H9 (cell line): ENCODE data around the gene LMF1. TPM values are rescaled to one million over a fixed set of nuclear protein-coding genes. Genes with fewer than 3 reads are reported as not detected.

Source experiments
- DNase-seq: peaks from one replicate; pipeline ENCODE4 v3.0.0-alpha.2; 2017
- H2AFZ ChIP-seq: one replicate; pipeline ENCODE4 v1.6.1; 2013; ENCODE audit warnings: mild to moderate bottlenecking, low read length, control low read depth, moderate library complexity
- H2AK5ac ChIP-seq: 2 replicates; pipeline ENCODE4 v1.6.1; 2013; ENCODE audit warnings: low read length, control low read depth, mixed read lengths; ENCODE audit not compliant: insufficient read length
- H2BK120ac ChIP-seq: one replicate; pipeline ENCODE4 v1.6.1; 2013; ENCODE audit warnings: low read depth, mild to moderate bottlenecking, low read length, control low read depth, inconsistent platforms; ENCODE audit not compliant: poor library complexity, severe bottlenecking
- H2BK12ac ChIP-seq: 2 replicates; pipeline ENCODE4 v1.6.1; 2013; ENCODE audit warnings: low read length, control low read depth, mixed read lengths, low read depth; ENCODE audit not compliant: insufficient read length
- H2BK15ac ChIP-seq: 2 replicates; pipeline ENCODE4 v1.6.1; 2013; ENCODE audit warnings: low read depth, low read length, control low read depth
- H2BK20ac ChIP-seq: one replicate; pipeline ENCODE4 v1.6.1; 2013; ENCODE audit warnings: low read depth, mild to moderate bottlenecking, low read length, control low read depth, inconsistent platforms; ENCODE audit not compliant: poor library complexity, severe bottlenecking
- H2BK5ac ChIP-seq: 2 replicates; pipeline ENCODE4 v1.6.1; 2013; ENCODE audit warnings: low read length, control low read depth, mixed read lengths; ENCODE audit not compliant: insufficient read length
- H3K14ac ChIP-seq: 2 replicates; pipeline ENCODE4 v1.6.1; 2013; ENCODE audit warnings: low read length, control low read depth; ENCODE audit not compliant: insufficient read depth
- H3K18ac ChIP-seq: 2 replicates; pipeline ENCODE4 v1.6.1; 2013; ENCODE audit warnings: low read depth, mild to moderate bottlenecking, mixed read lengths, low read length, control low read depth; ENCODE audit not compliant: insufficient read length
- H3K23ac ChIP-seq: 2 replicates; pipeline ENCODE4 v1.6.1; 2013; ENCODE audit warnings: low read length, control low read depth, mixed read lengths, low read depth; ENCODE audit not compliant: insufficient read length
- H3K23me2 ChIP-seq: 2 replicates; pipeline ENCODE4 v1.6.1; 2013; ENCODE audit warnings: low read depth, mild to moderate bottlenecking, mixed read lengths, low read length, control low read depth; ENCODE audit not compliant: insufficient read length, poor library complexity, severe bottlenecking
- H3K27ac ChIP-seq: 2 replicates; pipeline ENCODE4 v1.5.1; 2013; ENCODE audit warnings: low read length, control low read depth, mixed read lengths, low read depth; ENCODE audit not compliant: insufficient read length
- H3K27me3 ChIP-seq: 2 replicates; pipeline ENCODE4 v1.6.1; 2013; ENCODE audit warnings: low read length, control low read depth, inconsistent platforms; ENCODE audit not compliant: insufficient read depth
- H3K4ac ChIP-seq: 2 replicates; pipeline ENCODE4 v1.6.1; 2013; ENCODE audit warnings: low read depth, mild to moderate bottlenecking, control low read depth, inconsistent platforms, low read length, moderate library complexity
- H3K4me1 ChIP-seq: 2 replicates; pipeline ENCODE4 v1.6.1; 2013; ENCODE audit warnings: low read length, control low read depth, inconsistent platforms; ENCODE audit not compliant: insufficient read depth
- H3K4me2 ChIP-seq: 2 replicates; pipeline ENCODE4 v1.6.1; 2013; ENCODE audit warnings: low read length, control low read depth, mixed read lengths; ENCODE audit not compliant: insufficient read length, insufficient read depth
- H3K56ac ChIP-seq: 2 replicates; pipeline ENCODE4 v1.6.1; 2013; ENCODE audit warnings: low read depth, mild to moderate bottlenecking, mixed read lengths, low read length, control low read depth; ENCODE audit not compliant: insufficient read length
- H3K79me1 ChIP-seq: 2 replicates; pipeline ENCODE4 v1.6.1; 2013; ENCODE audit warnings: low read depth, mild to moderate bottlenecking, moderate library complexity, low read length, control low read depth, inconsistent platforms; ENCODE audit not compliant: insufficient read depth, poor library complexity, severe bottlenecking
- H3K79me2 ChIP-seq: 2 replicates; pipeline ENCODE4 v1.6.1; 2013; ENCODE audit warnings: low read length, control low read depth, inconsistent platforms; ENCODE audit not compliant: insufficient read depth
- H3K9ac ChIP-seq: 2 replicates; pipeline ENCODE4 v1.6.1; 2013; ENCODE audit warnings: low read length, control low read depth, mixed read lengths; ENCODE audit not compliant: insufficient read length; ENCODE audit errors: extremely low read depth
- H3K9me3 ChIP-seq: one replicate; pipeline ENCODE4 v1.6.1; 2013; ENCODE audit warnings: low read depth, low read length, inconsistent platforms; ENCODE audit not compliant: control insufficient read depth
- H3T11ph ChIP-seq: one replicate; pipeline ENCODE4 v1.6.1; 2013; ENCODE audit warnings: mild to moderate bottlenecking, low read length, control low read depth, inconsistent platforms
- H4K20me1 ChIP-seq: one replicate; pipeline ENCODE4 v1.6.1; 2013; ENCODE audit not compliant: control insufficient read depth, insufficient read length, insufficient read depth
- H4K5ac ChIP-seq: 2 replicates; pipeline ENCODE4 v1.6.1; 2013; ENCODE audit warnings: low read depth, mild to moderate bottlenecking, mixed read lengths, low read length, control low read depth; ENCODE audit not compliant: insufficient read length
- H4K8ac ChIP-seq: replicated peaks from 2 replicates; pipeline ENCODE4 v1.6.1; 2013; ENCODE audit warnings: low read length, control low read depth, mixed read lengths, low read depth; ENCODE audit not compliant: insufficient read length
- H4K91ac ChIP-seq: 2 replicates; pipeline ENCODE4 v1.6.1; 2013; ENCODE audit warnings: low read depth, mild to moderate bottlenecking, moderate library complexity, mixed read lengths, low read length, control low read depth; ENCODE audit not compliant: insufficient read length
- H3K27ac Mint-ChIP-seq, 3 experiments: 2 replicates in 2 of 3; 3 replicates in 1 of 3; pipeline ENCODE4 v1.8.0; 2020 to 2021; ENCODE audit warnings: mixed read lengths in 3 of 3, mild to moderate bottlenecking in 1 of 3, moderate library complexity in 1 of 3
- H3K27me3 Mint-ChIP-seq: 2 replicates; pipeline ENCODE4 v1.8.0; 2021; ENCODE audit warnings: low read depth, mild to moderate bottlenecking, moderate library complexity, mixed read lengths
- H3K36me3 Mint-ChIP-seq, 3 experiments: 2 replicates in 2 of 3; 3 replicates in 1 of 3; pipeline ENCODE4 v1.8.0; 2020 to 2021; ENCODE audit warnings: low read depth in 3 of 3, mixed read lengths in 3 of 3; ENCODE audit not compliant: insufficient read depth in 1 of 3
- H3K4me1 Mint-ChIP-seq, 2 experiments: 2 replicates each; pipeline ENCODE4 v1.8.0; 2020; ENCODE audit warnings: mixed read lengths in 2 of 2
- H3K4me3 Mint-ChIP-seq, 2 experiments: 2 replicates in 1 of 2; 3 replicates in 1 of 2; pipeline ENCODE4 v1.8.0; 2020 to 2021; ENCODE audit warnings: mild to moderate bottlenecking in 2 of 2, mixed read lengths in 2 of 2, moderate library complexity in 1 of 2
- H3K9me3 Mint-ChIP-seq, 2 experiments: 2 replicates in 1 of 2; 3 replicates in 1 of 2; pipeline ENCODE4 v1.8.0; 2020; ENCODE audit warnings: mild to moderate bottlenecking in 2 of 2, mixed read lengths in 2 of 2, moderate library complexity in 1 of 2
- CTCF ChIP-seq: fragments of 200-600 bp; sonication (generic); conservative IDR thresholded peaks from 3 replicates; pipeline ENCODE4 v1.8.0; 2021; ENCODE audit warnings: antibody characterized with exemption, mild to moderate bottlenecking
- WGBS: extraction: QIAGEN DNeasy Blood & Tissue Kit; methylation state at CpG from one replicate; pipeline ENCODE4 v1.1.7; 2013; ENCODE audit warnings: missing lambda C conversion rate, low lambda C conversion rate, mixed read lengths; ENCODE audit not compliant: insufficient read length; ENCODE audit errors: extremely low coverage; 5-methylcytosine and 5-hydroxymethylcytosine counted together
- total RNA-seq: library from RNA; stranded (reverse); gene quantifications from 2 replicates; pipeline ENCODE4 v1.2.1, GENCODE V29; 2021

LMF1 gene
- total RNA-seq, 1 experiment from 2014 or later: 7.1 TPM

GRCh38 chr16:872436-873242, 98.1 kb downstream of the LMF1 start:
- H3K9me3 Mint-ChIP-seq: no peaks in the 10 kb centered on the region
- H3T11ph ChIP-seq: no peak overlapping the region
- no peak overlapping the region; a peak in 1 of 5 replicates for H3K4me3 Mint-ChIP-seq
- no peaks in the 10 kb centered on the region for H3K4me1 ChIP-seq
- H3K4me2 ChIP-seq: no peak overlapping the region
- H2AFZ ChIP-seq: no peak overlapping the region
- H3K23ac ChIP-seq: no peak overlapping the region
- no CpG with 5 or more reads among the region's 23 CpGs for WGBS
- no peak overlapping the region for H2AK5ac ChIP-seq
- no peak overlapping the region for H3K27ac ChIP-seq
- no peak overlapping the region for H3K4ac ChIP-seq
- H2BK15ac ChIP-seq: no peak overlapping the region
- H3K9ac ChIP-seq: no peak overlapping the region
- H3K36me3 Mint-ChIP-seq: no peaks in the 10 kb centered on the region
- H3K23me2 ChIP-seq: no peaks in the 10 kb centered on the region
- H3K56ac ChIP-seq: no peak overlapping the region
- no peak overlapping the region for H3K18ac ChIP-seq
- no peak overlapping the region for H2BK20ac ChIP-seq
- no peak overlapping the region for H2BK5ac ChIP-seq
- H4K20me1 ChIP-seq: no peaks in the 10 kb centered on the region
- TF ChIP-seq CTCF: no peak
- H3K4me1 Mint-ChIP-seq: no peaks in the 10 kb centered on the region
- H4K8ac ChIP-seq: no peak overlapping the region
- H3K14ac ChIP-seq: no peak overlapping the region; the same call in 1 of the 2 replicates
- no peaks in the 10 kb centered on the region for H3K9me3 ChIP-seq
- no peaks in the 10 kb centered on the region for H3K27me3 ChIP-seq
- H2BK120ac ChIP-seq: no peak overlapping the region
- H4K5ac ChIP-seq: no peak overlapping the region
- DNase-seq: no peak
- H3K27me3 Mint-ChIP-seq: peaks cover 1% of the 10 kb centered on the region; the same call in 1 of the 2 replicates
- H3K27ac Mint-ChIP-seq: no peak overlapping the region; a peak in 1 of 7 replicates
- H4K91ac ChIP-seq: no peak overlapping the region
- no peak overlapping the region for H2BK12ac ChIP-seq
- no peaks in the 10 kb centered on the region for H3K79me2 ChIP-seq
- no peaks in the 10 kb centered on the region for H3K79me1 ChIP-seq
